GM18499 (cell line): Measurements from ENCODE around the gene C10orf53.

Experiments
- ATAC-seq: cut with Tn5 transposase; IDR thresholded peaks from one replicate; pipeline ENCODE4 v1.9.1; 2021; ENCODE audit warnings: moderate number of reproducible peaks; ENCODE audit not compliant: insufficient read depth, unreplicated experiment

Gene C10orf53

DNA sequence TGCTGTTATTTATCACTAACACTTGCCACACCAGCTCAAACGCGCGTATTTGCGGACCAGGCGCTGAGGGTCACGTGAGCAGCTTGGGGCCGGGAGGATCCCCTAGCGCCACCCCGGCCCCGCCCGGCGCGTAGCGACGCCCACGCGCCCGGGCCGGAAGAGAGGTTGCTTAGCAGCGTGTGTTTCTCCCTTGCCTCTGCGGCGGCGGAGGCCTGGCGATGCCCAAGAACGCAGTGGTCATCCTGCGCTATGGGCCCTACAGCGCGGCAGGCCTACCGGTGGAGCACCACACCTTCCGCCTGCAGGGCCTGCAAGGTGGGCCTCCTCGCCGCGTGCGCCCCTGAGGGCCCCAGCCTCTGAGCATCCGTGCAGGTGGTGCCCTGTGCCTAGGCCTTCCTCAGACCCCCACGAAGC, at the start of gene C10orf53:
Gene C10orf53, plus strand, starts transcription at position 172 of the 414 bp plus-strand sequence. Its CDS starts 47 bp downstream, at position 219.
- no peak for ATAC-seq

DNA sequence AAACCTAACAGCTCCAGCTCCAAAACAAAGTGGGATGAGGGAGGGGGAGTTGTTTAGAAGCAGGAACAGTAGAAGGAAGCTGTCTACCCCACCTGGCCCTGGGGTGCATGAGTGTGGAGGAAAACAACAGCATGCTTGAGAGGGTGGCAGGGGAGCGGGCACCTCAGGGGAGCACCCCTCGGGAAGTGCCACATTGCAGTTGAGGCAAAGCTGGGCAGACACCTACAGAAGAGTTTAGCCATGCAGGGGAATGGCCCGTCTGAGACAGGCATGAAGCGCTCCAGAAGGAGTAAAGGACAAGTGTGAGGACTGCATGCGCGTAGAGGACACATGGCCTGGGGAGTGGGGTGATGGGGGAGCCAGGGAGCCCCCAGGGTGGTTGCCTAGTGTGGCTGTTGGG, 47.5 kb upstream of the C10orf53 start:
- no peak for ATAC-seq

DNA sequence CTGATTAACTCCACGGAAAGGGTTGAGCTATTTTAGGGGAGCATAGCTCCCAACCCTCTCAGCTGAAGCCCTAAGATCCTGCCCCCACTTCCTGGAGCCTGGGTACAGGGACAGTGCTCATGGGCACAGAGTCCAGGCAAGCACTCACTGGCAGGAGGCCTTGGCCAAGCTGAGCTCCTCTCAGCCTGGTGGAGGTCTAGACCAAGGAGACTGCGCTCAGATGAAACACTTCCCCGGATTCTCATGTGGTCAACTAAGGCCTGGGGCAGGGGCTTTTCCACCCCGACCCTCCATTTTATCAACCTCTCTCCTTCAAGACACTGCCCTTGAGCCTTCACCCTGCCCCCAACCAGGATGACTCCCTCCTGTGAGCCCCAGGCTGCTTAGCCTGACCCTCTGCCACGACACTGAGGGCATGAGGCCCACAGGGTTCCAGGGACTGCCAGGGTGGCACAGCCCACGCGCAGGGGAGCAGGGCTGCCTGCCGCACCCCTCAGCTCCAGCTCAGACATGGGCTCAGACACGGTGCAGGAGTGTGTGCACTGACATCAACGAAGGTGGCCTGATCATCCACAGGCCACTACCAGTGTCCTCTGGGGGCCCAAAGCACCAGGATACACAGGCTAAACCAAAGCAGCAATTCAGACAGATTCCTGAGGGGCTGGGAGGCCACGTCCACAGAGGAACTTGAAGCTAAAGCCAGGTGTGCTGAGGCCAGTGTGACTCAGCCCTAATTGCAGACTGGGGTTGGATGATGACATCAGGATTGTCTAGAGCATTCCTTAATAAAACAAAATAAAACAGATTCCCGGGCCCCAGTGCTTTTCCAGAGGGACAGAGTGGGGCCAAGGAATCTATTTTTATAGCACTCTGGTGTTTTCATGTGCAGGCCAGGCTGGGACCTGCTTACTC, 46.8 kb upstream of the C10orf53 start:
- no peak for ATAC-seq

GRCh38 chr10:49633327-49634068, 46.0 kb upstream of the C10orf53 start:
- no peak for ATAC-seq

DNA sequence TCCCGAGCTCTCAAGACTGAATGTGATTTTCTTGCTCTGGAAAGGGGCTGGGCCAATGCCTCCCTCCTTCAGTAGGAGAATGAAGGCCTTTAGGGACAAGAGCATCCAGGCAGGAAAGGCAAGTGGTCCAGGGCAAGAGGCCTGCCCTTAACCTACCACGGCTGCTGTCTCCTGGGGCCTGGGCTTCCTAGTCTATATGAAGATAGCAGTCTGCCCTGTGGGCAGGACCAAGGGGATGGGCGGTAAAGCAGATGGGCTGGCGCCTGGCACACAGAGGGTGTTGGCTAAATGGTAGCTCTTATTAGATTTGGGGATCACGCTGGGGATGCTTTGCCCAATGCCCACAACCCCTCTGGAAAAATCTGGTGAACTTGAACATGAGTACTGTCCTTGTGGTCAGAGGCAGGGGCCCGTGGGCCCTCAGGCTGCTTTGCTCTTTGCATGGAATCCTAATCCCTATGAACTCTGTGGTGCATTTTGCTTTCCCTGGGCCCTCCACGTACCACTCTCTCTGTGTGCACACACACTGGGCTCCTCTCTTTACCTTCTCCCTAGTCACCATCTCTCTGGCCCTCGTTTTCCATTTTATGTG, 45.3 kb upstream of the C10orf53 start:
- ATAC-seq: no peak

GRCh38 chr10:49642311-49642710, 37.1 kb upstream of the C10orf53 start:
- no peak for ATAC-seq

DNA sequence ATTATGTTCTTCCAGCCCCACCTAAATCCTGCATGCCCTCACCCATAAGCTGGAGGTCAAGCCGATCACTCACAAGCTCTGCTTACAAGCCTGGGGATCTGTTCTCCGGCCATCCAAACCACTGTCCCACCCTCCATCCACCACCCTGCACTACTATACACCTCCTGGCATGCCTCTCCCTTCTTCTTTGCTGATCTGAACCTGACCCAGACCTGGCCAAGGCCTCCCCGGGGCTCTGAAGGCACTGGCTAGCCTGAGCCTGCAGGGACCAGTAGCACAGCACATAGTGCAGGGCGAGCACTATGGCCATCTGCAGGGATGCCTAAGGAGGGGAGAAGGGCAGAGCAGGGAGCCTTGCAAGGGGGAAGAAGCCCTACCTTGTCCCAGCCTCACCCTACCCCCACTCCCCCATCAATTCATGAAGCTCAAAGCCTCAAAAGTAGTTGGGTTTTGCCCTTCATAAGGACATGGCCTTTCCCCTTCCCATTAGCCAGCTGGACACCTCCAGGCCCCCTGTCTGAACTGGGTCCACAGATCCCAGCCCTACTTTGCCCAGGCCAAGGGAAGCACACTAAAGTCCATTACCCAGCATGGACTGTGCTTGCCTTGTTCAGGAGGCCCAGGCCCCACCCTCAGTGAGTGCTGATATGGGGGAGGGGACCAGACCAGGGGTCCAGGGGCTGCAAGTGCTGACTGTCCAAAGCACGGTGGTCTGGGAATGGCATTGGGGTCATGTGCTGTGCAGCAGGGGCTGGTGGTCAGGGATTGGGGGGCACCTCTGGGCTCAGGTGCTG, 36.0 kb upstream of the C10orf53 start:
- no peak for ATAC-seq

GRCh38 chr10:49644035-49644646, 35.3 kb upstream of the C10orf53 start:
- ATAC-seq: no peak

DNA sequence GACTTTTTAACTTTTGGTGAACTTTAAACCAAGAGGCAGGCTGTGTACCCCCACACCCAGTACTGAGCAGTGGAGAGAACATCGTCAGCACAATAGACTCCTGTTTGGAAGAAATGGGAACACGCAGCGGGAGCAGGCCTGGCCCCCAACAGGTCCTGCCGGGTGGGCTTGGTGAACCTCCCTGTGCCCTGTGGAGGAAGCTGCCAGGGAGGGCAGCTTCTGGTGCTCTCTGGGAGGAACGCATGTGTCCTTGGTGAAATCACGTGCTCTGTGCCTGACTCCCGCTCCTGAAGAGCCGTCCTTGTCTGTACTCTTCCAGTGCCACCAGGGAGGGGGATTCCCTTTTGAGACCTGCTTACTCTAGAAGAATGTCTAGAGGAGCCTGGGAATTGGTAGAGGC, 34.0 kb upstream of the C10orf53 start:
- no peak for ATAC-seq

- no peak for ATAC-seq
Observed at GRCh38 chr10:49645871-49646870, 33.3 kb upstream of the C10orf53 start.

DNA sequence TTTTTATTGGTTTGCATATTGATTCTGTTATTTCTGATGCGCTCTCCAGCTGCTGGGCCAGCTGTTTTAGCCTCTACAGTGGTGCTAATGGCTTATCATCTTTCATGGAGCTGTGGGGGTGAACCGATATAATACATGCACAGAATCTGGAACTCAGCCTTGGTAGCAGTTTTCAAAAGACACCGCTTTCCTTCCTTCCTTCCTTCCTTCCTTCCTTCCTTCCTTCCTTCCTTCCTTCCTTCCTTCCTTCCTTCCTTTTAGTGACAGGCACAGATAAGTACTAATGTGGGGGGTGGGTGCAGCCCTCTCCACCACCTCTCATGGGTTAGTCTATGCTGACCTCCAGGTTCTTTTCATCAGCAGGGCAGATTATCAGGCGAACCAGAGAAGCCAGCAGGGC, 31.9 kb upstream of the C10orf53 start:
- ATAC-seq: no peak

DNA sequence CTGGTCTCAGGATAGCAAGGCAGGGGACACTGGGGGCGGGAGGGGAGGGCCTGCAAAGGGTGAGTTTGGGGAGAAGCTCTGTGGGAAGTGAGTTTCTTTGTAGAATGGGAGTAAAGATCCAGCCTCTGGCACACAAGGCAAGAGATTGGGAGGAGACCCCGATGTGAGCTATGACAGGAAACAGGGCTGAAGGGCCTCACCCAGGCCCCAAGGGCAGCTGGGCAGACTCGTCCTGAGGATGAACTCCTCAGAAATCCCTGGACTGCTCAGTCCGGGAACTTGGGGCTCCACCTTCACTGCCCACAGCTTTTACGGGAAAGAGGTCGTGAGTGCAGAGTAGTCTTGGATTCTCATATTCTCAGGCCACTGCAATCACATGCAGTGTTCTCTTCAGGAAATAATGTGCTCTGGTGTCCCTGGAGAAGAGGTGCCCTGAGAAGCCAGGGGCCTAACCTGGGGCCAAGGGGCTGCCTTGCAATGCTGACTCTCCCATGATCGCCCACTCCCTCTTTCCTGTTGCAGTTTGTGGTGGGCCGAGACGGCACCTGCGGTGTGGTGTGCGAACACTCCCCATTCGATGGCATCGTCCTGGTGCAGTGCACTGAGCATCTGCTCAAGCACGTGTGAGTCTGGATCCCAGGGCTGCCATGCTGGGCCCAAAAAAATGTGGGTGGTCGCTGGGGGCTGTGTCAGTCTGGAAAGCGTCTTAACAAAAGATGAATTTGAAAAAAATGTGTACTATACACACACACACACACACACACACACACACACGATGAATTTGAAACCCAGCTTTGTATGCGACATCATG, 31.3 kb upstream of the C10orf53 start:
- no peak for ATAC-seq

GRCh38 chr10:49649294-49649693, 30.2 kb upstream of the C10orf53 start:
- ATAC-seq: no peak

DNA sequence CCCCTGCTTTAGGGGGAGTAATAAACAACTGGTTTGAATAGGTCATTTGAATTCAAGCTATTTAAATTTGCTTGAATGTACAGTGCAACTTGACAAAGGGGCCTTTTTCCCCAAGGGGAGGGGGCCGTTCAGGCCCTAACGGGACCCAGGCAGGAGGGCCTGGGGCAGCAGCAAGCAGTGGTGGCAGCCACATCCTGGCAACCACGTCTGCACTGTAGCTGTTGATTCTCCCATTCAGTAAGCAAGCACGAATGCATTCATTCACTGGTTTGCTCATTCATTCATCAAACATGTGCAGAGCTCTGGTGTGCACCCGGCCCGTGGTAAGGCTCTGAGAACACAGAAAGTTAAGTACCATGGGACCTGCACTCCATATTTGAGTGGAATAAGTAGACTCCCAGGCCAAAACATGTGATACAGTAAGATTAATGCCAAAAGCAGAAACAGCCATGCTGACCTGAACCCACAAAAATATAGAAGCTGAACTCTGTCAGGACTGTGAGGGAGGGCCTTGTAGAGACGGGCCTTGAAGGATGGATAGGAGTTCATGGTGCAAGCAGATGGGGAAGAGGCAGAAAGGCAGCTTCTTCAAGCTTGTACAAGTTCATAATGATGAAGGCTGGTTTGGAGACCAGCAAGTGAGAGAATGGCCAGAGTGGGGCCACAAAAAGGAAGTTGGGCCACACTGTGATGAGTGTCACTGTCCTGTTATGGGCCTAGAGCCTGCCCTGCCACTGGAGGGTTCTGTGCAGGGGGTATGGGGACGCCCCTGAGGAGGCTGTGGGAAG, 29.3 kb upstream of the C10orf53 start:
- ATAC-seq: no peak

DNA sequence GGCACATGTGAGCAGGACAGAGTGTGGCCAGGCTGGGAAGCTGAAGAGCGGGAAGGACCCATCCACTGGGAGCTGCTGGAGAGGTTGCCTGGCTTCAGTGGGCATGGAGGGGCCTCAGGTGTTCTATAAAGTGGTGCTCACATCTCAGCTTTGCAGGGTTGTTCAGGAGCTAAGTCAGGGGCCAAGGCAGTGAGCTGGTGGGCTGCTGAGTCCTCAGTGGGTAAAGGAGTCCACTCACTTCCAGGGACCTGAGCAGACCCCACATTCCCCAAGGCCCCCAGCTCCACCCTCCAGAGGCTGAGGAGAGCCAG, 28.8 kb upstream of the C10orf53 start:
- ATAC-seq: no peak

DNA sequence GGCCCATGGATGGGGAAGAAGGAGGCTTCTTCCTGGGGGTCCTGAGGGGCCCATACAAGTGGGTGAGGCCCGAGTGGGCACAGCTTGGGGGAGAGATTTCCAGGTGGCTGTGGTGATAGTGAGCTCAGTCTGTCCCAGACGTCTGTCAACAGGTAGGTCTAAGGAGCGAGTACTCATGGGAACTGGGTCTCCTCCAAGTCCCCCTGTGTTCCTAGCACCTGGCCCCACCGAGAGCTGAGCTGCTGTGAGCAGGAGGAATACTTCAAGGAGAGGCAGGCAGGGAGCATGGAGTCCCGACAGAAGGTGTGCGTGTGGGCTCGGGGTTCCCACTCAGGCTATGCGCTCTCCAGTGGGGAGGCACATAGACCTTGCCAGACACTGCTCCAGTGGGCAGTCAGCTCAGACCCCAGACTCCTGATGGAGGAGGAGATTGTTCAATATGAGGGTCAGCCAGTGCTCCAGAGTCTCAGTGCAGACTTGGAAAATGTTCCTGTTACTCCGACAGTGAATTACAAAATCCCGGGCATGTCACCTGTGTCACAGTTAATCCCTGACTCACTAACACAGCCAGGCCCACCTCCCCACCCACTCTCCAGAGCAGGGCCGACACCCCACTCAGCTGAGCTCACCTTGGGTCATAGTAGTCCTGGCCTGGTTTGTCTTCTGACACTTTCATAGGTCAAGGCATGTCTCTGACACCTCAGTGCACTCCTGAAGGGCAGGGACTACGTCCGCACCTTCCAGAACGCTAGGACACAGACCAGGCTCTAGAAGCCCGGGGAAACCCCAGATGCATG, 28.2 kb upstream of the C10orf53 start:
- no peak for ATAC-seq
